ENCODE measurements around the gene PARP14. TPM values are rescaled to one million over a fixed set of nuclear protein-coding genes. Genes with fewer than 3 reads are reported as not detected.

PARP14 gene
- total RNA-seq, 1 experiment from 2014 or later = 46.0 TPM

DNA sequence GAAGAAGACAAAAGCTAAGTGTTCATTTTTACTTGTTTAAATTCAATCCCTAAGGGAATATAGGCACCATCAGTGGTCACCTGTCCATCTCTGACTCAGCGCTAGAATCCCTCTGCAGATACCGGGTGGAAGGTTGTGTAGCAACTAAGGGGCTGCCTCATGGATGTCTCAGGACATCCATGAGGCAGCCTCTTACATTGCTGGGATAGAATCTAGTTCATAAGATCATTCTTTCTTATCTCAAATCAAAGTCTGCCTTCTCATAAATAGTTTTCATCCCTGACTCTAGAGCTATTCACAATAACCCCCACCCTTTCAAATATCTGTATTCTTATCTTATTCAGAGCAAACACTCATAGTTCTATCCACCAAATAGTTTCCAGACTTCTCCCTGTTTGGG, 74.9 kb downstream of the PARP14 start:
- intact Hi-C loops (cut with micrococcal nuclease; ENCODE audit: unreplicated experiment) (loop anchor here (10.0 kb wide), 1 partner anchor 269 kb away; the partner anchor contains the start of gene SEMA5B), in situ Hi-C loops (cut with HindIII; ENCODE audit: low pct_unique_long_range_greater_than_20kb, low sequenced_read_pairs) (no loop called here)
- TF ChIP-seq, protein P1, sequence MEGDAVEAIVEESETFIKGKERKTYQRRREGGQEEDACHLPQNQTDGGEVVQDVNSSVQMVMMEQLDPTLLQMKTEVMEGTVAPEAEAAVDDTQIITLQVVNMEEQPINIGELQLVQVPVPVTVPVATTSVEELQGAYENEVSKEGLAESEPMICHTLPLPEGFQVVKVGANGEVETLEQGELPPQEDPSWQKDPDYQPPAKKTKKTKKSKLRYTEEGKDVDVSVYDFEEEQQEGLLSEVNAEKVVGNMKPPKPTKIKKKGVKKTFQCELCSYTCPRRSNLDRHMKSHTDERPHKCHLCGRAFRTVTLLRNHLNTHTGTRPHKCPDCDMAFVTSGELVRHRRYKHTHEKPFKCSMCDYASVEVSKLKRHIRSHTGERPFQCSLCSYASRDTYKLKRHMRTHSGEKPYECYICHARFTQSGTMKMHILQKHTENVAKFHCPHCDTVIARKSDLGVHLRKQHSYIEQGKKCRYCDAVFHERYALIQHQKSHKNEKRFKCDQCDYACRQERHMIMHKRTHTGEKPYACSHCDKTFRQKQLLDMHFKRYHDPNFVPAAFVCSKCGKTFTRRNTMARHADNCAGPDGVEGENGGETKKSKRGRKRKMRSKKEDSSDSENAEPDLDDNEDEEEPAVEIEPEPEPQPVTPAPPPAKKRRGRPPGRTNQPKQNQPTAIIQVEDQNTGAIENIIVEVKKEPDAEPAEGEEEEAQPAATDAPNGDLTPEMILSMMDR (IDR thresholded peaks at IDR 0.05) = no peak
- TF ChIP-seq TCF7L2 (IDR thresholded peaks at IDR 0.05; ENCODE audit: low read depth, low read length) = no peak
- no peak for TF ChIP-seq SIN3A (IDR thresholded peaks at IDR 0.05; ENCODE audit: borderline replicate concordance, insufficient read depth, low read depth, low read length)
- TF ChIP-seq POLR2AphosphoS5 (IDR thresholded peaks at IDR 0.05; ENCODE audit: low read depth, low read length) = no peak
- no peak for TF ChIP-seq REST (IDR thresholded peaks at IDR 0.05; ENCODE audit: insufficient read depth in 1 of 2, low read depth in 2 of 2, low read length in 1 of 2)
- no peak for ATAC-seq
- no peaks in the 10 kb centered on the region for H3K4me1 ChIP-seq (ENCODE audit: control insufficient read depth, insufficient read depth, low read length)
- ChIA-PET POLR2A (interaction anchor here (0.6 to 0.7 kb wide), 2 partner anchors 151 to 337 kb away, joined by 4 to 6 read pairs; no protein-coding TSS in a partner anchor), CTCF (interaction anchor here (0.5 to 1.6 kb wide), 7 partner anchors 11 to 273 kb away, joined by 3 to 7 read pairs (median 4); partner anchors contain the start of gene SEMA5B)
- H3K9me3 ChIP-seq (ENCODE audit: control insufficient read depth, insufficient read depth, low read depth, low read length) = no peaks in the 10 kb centered on the region
- H3K27ac ChIP-seq (ENCODE audit: low read length) = no peak overlapping the region
- H3K4me3 ChIP-seq (ENCODE audit: low read depth in 2 of 2, low read length in 2 of 2) = no peak overlapping the region
- no peaks in the 10 kb centered on the region for H3K27me3 ChIP-seq (ENCODE audit: control insufficient read depth, insufficient read depth, low read length)
- BruUV-seq (replicated peaks) = no TSS peak
- DNase-seq (ENCODE audit: low read depth, low spot score) = no peak
- H3K36me3 ChIP-seq (ENCODE audit: control insufficient read depth, insufficient read depth, low read length) = 0 out of 2 replicates have a peak, but pooled peaks cover 2% of the 10 kb centered on the region

- TF ChIP-seq REST (IDR thresholded peaks at IDR 0.05; ENCODE audit: insufficient read depth in 1 of 2, low read depth in 2 of 2, low read length in 1 of 2) = no peak
- TF ChIP-seq POLR2AphosphoS5 (IDR thresholded peaks at IDR 0.05; ENCODE audit: low read depth, low read length) = no peak
- TF ChIP-seq SIN3A (IDR thresholded peaks at IDR 0.05; ENCODE audit: borderline replicate concordance, insufficient read depth, low read depth, low read length) = no peak
- TF ChIP-seq TCF7L2 (IDR thresholded peaks at IDR 0.05; ENCODE audit: low read depth, low read length) = no peak
- TF ChIP-seq, protein P1 (IDR thresholded peaks at IDR 0.05) = no peak
- ChIA-PET CTCF (no interaction called here), POLR2A (interaction anchor here (0.6 kb wide), 2 partner anchors 58 to 769 kb away, joined by 9 to 20 read pairs; no protein-coding TSS in a partner anchor)
- BruUV-seq (replicated peaks) = no TSS peak
- H3K27me3 ChIP-seq (ENCODE audit: control insufficient read depth, insufficient read depth, low read length) = no peaks in the 10 kb centered on the region
- no peaks in the 10 kb centered on the region for H3K4me1 ChIP-seq (ENCODE audit: control insufficient read depth, insufficient read depth, low read length)
- 0 out of 2 replicates have a peak, but pooled peaks cover 2% of the 10 kb centered on the region for H3K36me3 ChIP-seq (ENCODE audit: control insufficient read depth, insufficient read depth, low read length)
- ATAC-seq = no peak
- intact Hi-C loops (cut with micrococcal nuclease; ENCODE audit: unreplicated experiment) (loop anchor here (10.0 kb wide), 1 partner anchor 266 kb away; the partner anchor contains the start of gene SEMA5B), in situ Hi-C loops (cut with HindIII; ENCODE audit: low pct_unique_long_range_greater_than_20kb, low sequenced_read_pairs) (no loop called here)
- no peaks in the 10 kb centered on the region for H3K9me3 ChIP-seq (ENCODE audit: control insufficient read depth, insufficient read depth, low read depth, low read length)
- no peak overlapping the region for H3K4me3 ChIP-seq (ENCODE audit: low read depth in 2 of 2, low read length in 2 of 2)
- H3K27ac ChIP-seq (ENCODE audit: low read length) = no peak overlapping the region
- DNase-seq (ENCODE audit: low read depth, low spot score) = no peak
These were observed 78.4 kb downstream of the PARP14 start for GRCh38 chr3:122758877-122759560.

Measured in Panc1 (cell line).